ENCODE results near the gene PXDN. TPM values are rescaled to one million over a fixed set of nuclear protein-coding genes. Genes with fewer than 3 reads are reported as not detected.

Gene PXDN
- total and polyA plus RNA-seq, 2 of the 4 experiments (the other 2 are of a cell fraction), result 153 to 332 TPM

DNA sequence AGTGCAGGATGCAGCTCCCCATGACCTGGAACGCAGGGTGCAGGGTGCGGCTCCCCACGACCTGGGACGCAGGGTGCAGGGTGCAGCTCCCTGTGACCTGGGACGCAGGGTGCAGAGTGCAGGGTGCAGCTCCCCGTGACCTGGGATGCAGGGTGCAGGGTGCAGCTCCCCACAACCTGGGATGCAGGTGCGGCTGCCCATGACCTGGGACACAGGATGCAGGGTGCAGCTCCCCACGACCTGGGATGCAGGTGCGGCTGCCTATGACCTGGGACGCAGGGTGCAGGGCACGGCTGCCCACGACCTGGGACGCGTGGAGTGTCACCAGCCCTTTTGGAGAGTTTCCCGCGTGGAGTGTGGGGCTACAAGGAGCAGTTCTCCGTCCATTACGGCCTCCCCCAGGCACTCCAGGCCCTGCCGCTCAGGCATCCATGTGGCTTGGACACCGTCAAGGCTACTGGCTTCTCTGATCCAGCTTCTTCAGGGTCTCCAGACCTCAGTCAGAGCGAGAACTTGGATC lies 38.7 kb downstream of the PXDN start:
- no peak overlapping the region for H2BK120ac ChIP-seq (ENCODE audit: low read depth, low read length)
- ATAC-seq (ENCODE audit: low read depth) (no peak), DNase-seq (no peak)
- H3K4me3 ChIP-seq (ENCODE audit: insufficient read depth, low read depth, low read length), result no peak overlapping the region
- peaks cover 18% of the 10 kb centered on the region for H3K36me3 ChIP-seq (ENCODE audit: control insufficient read depth, insufficient read depth, low read length)
- peak overlapping the region; percentile 7 for H2BK5ac ChIP-seq (ENCODE audit: low read depth, low read length, poor library complexity, severe bottlenecking)
- H2BK15ac ChIP-seq (ENCODE audit: low read depth, low read length), result no peak overlapping the region
- no peak overlapping the region for H3K18ac ChIP-seq (ENCODE audit: low read depth, low read length)
- peaks cover 6 to 72% of the 10 kb centered on the region in 2 experiments for H3K79me1 ChIP-seq (ENCODE audit: low read depth in 1 of 2, low read length in 2 of 2)
- H3K14ac ChIP-seq (replicated peaks; ENCODE audit: low read depth, low read length), result no peak overlapping the region
- H4K8ac ChIP-seq (ENCODE audit: low read depth in 2 of 2, low read length in 2 of 2), result no peak overlapping the region
- no peaks in the 10 kb centered on the region for H3K9me3 ChIP-seq (ENCODE audit: control insufficient read depth, insufficient read depth, low read length)
- no peak overlapping the region for H2AK5ac ChIP-seq (ENCODE audit: low read depth, low read length)
- no peak overlapping the region for H3K9ac ChIP-seq (ENCODE audit: low read depth, low read length)
- H3K27ac ChIP-seq (ENCODE audit: insufficient read depth, low read length), result no peak overlapping the region
- no peak overlapping the region for H3K56ac ChIP-seq (ENCODE audit: extremely low read depth, insufficient read depth, low read length)
- no peaks in the 10 kb centered on the region for H3K27me3 ChIP-seq (ENCODE audit: control insufficient read depth, insufficient read depth, low read length)
- CTCF ChIA-PET, result no interaction called here
- H3K4me1 ChIP-seq (ENCODE audit: control insufficient read depth, insufficient read depth, low read length), result peaks cover 21% of the 10 kb centered on the region
- intact Hi-C loops (cut with micrococcal nuclease) (loop anchor here (5.0 kb wide), 1 partner anchor 37 kb away; the partner anchor contains the start of gene PXDN), dilution Hi-C loops (cut with HindIII; ENCODE audit: low sequenced_read_pairs, unreplicated experiment) (no loop called here), in situ Hi-C loops (cut with MboI; ENCODE audit: low sequenced_read_pairs) (no loop called here)
- H3K4ac ChIP-seq (ENCODE audit: low read depth, low read length), result no peak overlapping the region
- no peak overlapping the region for H4K5ac ChIP-seq (ENCODE audit: low read depth, low read length)
- POLR2A ChIA-PET (ENCODE audit: unreplicated experiment), result no interaction called here
- 89% methylated on average over 13 of the region's 21 CpGs; no CpG with 5 or more reads in 1 of the 2 experiments for WGBS, 2 experiments (ENCODE audit: extremely low coverage in 2 of 2, insufficient read length in 1 of 2)
- peaks cover 81% of the 10 kb centered on the region for H4K20me1 ChIP-seq (ENCODE audit: insufficient read depth, low read length)
- TF ChIP-seq SMC3 (IDR thresholded peaks at IDR 0.05; ENCODE audit: low read depth, low read length), result no peak
- no peak for TF ChIP-seq MAZ (IDR thresholded peaks at IDR 0.05; ENCODE audit: borderline replicate concordance, low read depth, low read length)
- no peak for TF ChIP-seq RAD21 (IDR thresholded peaks at IDR 0.05; ENCODE audit: low read length)
- TF ChIP-seq RFX5 (IDR thresholded peaks at IDR 0.05; ENCODE audit: low read depth, low read length), result no peak
- TF ChIP-seq FOS (IDR thresholded peaks at IDR 0.05; ENCODE audit: low read depth, low read length), result no peak
- TF ChIP-seq MAFK (IDR thresholded peaks at IDR 0.05; ENCODE audit: low read depth, low read length), result no peak
- no peak for TF ChIP-seq MXI1 (IDR thresholded peaks at IDR 0.05; ENCODE audit: borderline replicate concordance, low read depth, low read length)
- TF ChIP-seq, protein P1, sequence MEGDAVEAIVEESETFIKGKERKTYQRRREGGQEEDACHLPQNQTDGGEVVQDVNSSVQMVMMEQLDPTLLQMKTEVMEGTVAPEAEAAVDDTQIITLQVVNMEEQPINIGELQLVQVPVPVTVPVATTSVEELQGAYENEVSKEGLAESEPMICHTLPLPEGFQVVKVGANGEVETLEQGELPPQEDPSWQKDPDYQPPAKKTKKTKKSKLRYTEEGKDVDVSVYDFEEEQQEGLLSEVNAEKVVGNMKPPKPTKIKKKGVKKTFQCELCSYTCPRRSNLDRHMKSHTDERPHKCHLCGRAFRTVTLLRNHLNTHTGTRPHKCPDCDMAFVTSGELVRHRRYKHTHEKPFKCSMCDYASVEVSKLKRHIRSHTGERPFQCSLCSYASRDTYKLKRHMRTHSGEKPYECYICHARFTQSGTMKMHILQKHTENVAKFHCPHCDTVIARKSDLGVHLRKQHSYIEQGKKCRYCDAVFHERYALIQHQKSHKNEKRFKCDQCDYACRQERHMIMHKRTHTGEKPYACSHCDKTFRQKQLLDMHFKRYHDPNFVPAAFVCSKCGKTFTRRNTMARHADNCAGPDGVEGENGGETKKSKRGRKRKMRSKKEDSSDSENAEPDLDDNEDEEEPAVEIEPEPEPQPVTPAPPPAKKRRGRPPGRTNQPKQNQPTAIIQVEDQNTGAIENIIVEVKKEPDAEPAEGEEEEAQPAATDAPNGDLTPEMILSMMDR (conservative IDR thresholded peaks at IDR 0.05; ENCODE audit: low read depth, low read length), result no peak
- no peak for TF ChIP-seq NFE2L2 (IDR thresholded peaks at IDR 0.05; ENCODE audit: low read depth, low read length)
- TF ChIP-seq CHD1 (IDR thresholded peaks at IDR 0.05; ENCODE audit: low read depth, low read length), result no peak
- TF ChIP-seq BHLHE40 (IDR thresholded peaks at IDR 0.05; ENCODE audit: low read depth, low read length), result no peak
- TF ChIP-seq POLR2A (IDR thresholded peaks at IDR 0.05; ENCODE audit: low read depth, low read length), result no peak
- TF ChIP-seq CEBPB (IDR thresholded peaks at IDR 0.05; ENCODE audit: low read depth, low read length), result no peak
- TF ChIP-seq, protein P2, sequence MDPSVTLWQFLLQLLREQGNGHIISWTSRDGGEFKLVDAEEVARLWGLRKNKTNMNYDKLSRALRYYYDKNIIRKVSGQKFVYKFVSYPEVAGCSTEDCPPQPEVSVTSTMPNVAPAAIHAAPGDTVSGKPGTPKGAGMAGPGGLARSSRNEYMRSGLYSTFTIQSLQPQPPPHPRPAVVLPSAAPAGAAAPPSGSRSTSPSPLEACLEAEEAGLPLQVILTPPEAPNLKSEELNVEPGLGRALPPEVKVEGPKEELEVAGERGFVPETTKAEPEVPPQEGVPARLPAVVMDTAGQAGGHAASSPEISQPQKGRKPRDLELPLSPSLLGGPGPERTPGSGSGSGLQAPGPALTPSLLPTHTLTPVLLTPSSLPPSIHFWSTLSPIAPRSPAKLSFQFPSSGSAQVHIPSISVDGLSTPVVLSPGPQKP (IDR thresholded peaks at IDR 0.05; ENCODE audit: borderline replicate concordance, low read depth, low read length), result no peak
- TF ChIP-seq, protein P3, sequence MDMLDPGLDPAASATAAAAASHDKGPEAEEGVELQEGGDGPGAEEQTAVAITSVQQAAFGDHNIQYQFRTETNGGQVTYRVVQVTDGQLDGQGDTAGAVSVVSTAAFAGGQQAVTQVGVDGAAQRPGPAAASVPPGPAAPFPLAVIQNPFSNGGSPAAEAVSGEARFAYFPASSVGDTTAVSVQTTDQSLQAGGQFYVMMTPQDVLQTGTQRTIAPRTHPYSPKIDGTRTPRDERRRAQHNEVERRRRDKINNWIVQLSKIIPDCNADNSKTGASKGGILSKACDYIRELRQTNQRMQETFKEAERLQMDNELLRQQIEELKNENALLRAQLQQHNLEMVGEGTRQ (IDR thresholded peaks at IDR 0.05; ENCODE audit: low read depth, low read length), result no peak
- no peak for TF ChIP-seq RCOR1 (IDR thresholded peaks at IDR 0.05; ENCODE audit: insufficient replicate concordance, low read length)
- peaks cover 46% of the 10 kb centered on the region for H3K9me1 ChIP-seq (ENCODE audit: insufficient read depth, low read length)
- H2AFZ ChIP-seq (replicated peaks; ENCODE audit: low read length, poor library complexity), result peak overlapping the region; percentile 36
- no TSS peak for BruUV-seq (replicated peaks)
- no peak overlapping the region for H3K4me2 ChIP-seq (ENCODE audit: low read depth, low read length)
- H2AK9ac ChIP-seq (replicated peaks; ENCODE audit: low read depth, low read length, poor library complexity), result no peak overlapping the region
- H4K91ac ChIP-seq (ENCODE audit: insufficient read depth, low read depth, low read length), result no peak overlapping the region
- no peak overlapping the region for H3K23ac ChIP-seq (ENCODE audit: low read depth, low read length)
- H2BK20ac ChIP-seq (ENCODE audit: low read depth, low read length), result no peak overlapping the region
